ENCODE measurements around the gene ROCK2. TPM values are rescaled to one million over a fixed set of nuclear protein-coding genes. Genes with fewer than 3 reads are reported as not detected.

ROCK2 gene
- total and polyA plus RNA-seq, 2 of the 13 experiments (the other 11 are each of a cell fraction or from before 2014, with no cell fraction given), result 38.1 to 119 TPM

DNA sequence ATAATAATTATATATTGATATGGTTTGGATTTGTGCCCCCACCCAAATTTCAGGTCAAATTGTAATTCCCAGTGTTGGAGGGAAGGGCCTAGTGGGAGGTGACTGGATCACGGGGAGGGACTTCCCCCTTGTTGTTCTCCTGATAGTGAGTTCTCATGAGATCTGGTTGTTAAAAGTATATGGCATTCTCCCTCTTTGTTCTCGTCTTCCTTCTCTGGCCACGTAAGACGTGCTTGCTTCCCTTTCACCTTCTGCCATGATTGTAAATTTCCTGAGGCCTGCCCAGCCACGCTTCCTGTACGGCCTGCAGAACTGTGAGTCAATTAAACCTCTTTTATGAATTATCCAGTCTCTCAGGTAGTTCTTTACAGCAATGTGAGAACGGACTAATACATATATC, 88.3 kb downstream of the ROCK2 start:
- peaks cover 84% of the 10 kb centered on the region for H3K79me2 ChIP-seq (ENCODE audit: insufficient read depth, low read length)
- in situ Hi-C loops (cut with HindIII; ENCODE audit: extremely low pct_ligation_motif_present, low pct_unique_long_range_greater_than_20kb), result no loop called here

DNA sequence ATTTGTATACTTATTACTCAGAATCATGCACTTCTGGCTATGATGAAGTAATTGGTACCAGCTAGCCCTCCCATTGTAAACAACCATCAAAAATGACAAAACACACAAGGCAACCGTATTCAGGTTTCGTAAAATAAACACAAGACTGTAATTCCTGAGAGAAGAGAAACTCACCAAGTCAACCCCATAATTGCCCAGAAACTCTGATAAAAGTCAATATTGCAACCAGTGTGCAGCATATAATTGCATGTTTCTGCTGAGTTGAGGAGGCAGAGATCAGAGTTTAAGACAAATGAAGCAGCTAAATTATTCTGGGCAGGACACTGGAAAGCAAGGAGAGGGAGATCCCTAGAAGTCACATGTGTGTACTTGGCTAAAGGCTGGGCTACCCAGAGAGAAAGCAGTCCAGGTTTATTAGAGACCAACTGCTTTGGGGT, 90.3 kb downstream of the ROCK2 start:
- peak; percentile 63 for DNase-seq (ENCODE audit: low spot score)
- no peak overlapping the region for H3K4me3 ChIP-seq (replicated peaks in 1 of 3; ENCODE audit: insufficient read depth in 1 of 3, low read depth in 2 of 3, low read length in 3 of 3)
- H3K9ac ChIP-seq (ENCODE audit: insufficient read depth, low read depth, low read length), result no peak overlapping the region
- peak overlapping the region; percentile 30 for H3K27ac ChIP-seq (ENCODE audit: extremely low read length, insufficient read depth, low read length)
- BruUV-seq (replicated peaks), result no TSS peak
- intact Hi-C loops (cut with micrococcal nuclease; ENCODE audit: unreplicated experiment), result no loop called here
- no peaks in the 10 kb centered on the region for H3K27me3 ChIP-seq (ENCODE audit: control insufficient read depth in 1 of 2, insufficient read depth in 2 of 2, low read length in 2 of 2)
- peak; percentile 64 for FAIRE-seq
- ATAC-seq, result peak; percentile 38
- 61% methylated on average over 2 of the region's 2 CpGs for WGBS (ENCODE audit: low lambda C conversion rate)
- H4K20me1 ChIP-seq (ENCODE audit: insufficient read depth, low read length), result peaks cover 55% of the 10 kb centered on the region
- H3K4me1 ChIP-seq (ENCODE audit: insufficient read depth, low read length), result peaks cover 14% of the 10 kb centered on the region
- CTCF ChIA-PET (ENCODE audit: low intra/inter-chr PET ratio, low total read pairs), result no interaction called here
- no peaks in the 10 kb centered on the region for H3K9me3 ChIP-seq (ENCODE audit: low read length)
- 0 out of 2 replicates have a peak overlapping the region, but pooled peaks have one; percentile 11 for H3K4me2 ChIP-seq (ENCODE audit: low read depth, low read length)
- in situ Hi-C loops (cut with HindIII; ENCODE audit: extremely low pct_ligation_motif_present, low pct_unique_long_range_greater_than_20kb), result no loop called here
- H3K36me3 ChIP-seq (replicated peaks in 1 of 2; ENCODE audit: control insufficient read depth in 1 of 2, insufficient read depth in 2 of 2, low read length in 2 of 2), result peaks cover 10 to 46% of the 10 kb centered on the region in 2 experiments
- no peak overlapping the region for H2AFZ ChIP-seq (ENCODE audit: low read length)
- peaks cover 85% of the 10 kb centered on the region for H3K79me2 ChIP-seq (ENCODE audit: insufficient read depth, low read length)
- POLR2A ChIA-PET, result interaction anchor here (1.4 kb wide), 1 partner anchor 101 kb away, joined by 3 read pairs; no protein-coding TSS in a partner anchor
- TF ChIP-seq ZNF451 (CRISPR knock-in tag; IDR thresholded peaks at IDR 0.05) (no peak), EP300 (IDR thresholded peaks at IDR 0.05; ENCODE audit: low read depth in 2 of 2, low read length in 2 of 2) (0 out of 4 replicates have a peak, but pooled peaks of 1 of the 2 experiments have one; percentile 10), EP300 (CRISPR knock-in tag; IDR thresholded peaks at IDR 0.05; ENCODE audit: borderline replicate concordance) (no peak), GATAD2A (CRISPR knock-in tag; IDR thresholded peaks at IDR 0.05) (peak; percentile 81), FOSL2 (CRISPR knock-in tag; IDR thresholded peaks at IDR 0.05) (peak; percentile 29; the same call in 1 of the 2 replicates), NCOA1 (CRISPR knock-in tag; IDR thresholded peaks at IDR 0.05) (no peak), SOX13 (IDR thresholded peaks at IDR 0.05) (no peak), SOX13 (CRISPR knock-in tag; conservative IDR thresholded peaks at IDR 0.05 in 1 of 2, IDR thresholded peaks at IDR 0.05 in 1 of 2) (peak in 1 of 2 experiments; percentile 33; a peak in 1 of 4 replicates), TBX3 (IDR thresholded peaks at IDR 0.05; ENCODE audit: borderline replicate concordance) (0 out of 2 replicates have a peak, but pooled peaks have one; percentile 29)
- TF ChIP-seq, protein P1, sequence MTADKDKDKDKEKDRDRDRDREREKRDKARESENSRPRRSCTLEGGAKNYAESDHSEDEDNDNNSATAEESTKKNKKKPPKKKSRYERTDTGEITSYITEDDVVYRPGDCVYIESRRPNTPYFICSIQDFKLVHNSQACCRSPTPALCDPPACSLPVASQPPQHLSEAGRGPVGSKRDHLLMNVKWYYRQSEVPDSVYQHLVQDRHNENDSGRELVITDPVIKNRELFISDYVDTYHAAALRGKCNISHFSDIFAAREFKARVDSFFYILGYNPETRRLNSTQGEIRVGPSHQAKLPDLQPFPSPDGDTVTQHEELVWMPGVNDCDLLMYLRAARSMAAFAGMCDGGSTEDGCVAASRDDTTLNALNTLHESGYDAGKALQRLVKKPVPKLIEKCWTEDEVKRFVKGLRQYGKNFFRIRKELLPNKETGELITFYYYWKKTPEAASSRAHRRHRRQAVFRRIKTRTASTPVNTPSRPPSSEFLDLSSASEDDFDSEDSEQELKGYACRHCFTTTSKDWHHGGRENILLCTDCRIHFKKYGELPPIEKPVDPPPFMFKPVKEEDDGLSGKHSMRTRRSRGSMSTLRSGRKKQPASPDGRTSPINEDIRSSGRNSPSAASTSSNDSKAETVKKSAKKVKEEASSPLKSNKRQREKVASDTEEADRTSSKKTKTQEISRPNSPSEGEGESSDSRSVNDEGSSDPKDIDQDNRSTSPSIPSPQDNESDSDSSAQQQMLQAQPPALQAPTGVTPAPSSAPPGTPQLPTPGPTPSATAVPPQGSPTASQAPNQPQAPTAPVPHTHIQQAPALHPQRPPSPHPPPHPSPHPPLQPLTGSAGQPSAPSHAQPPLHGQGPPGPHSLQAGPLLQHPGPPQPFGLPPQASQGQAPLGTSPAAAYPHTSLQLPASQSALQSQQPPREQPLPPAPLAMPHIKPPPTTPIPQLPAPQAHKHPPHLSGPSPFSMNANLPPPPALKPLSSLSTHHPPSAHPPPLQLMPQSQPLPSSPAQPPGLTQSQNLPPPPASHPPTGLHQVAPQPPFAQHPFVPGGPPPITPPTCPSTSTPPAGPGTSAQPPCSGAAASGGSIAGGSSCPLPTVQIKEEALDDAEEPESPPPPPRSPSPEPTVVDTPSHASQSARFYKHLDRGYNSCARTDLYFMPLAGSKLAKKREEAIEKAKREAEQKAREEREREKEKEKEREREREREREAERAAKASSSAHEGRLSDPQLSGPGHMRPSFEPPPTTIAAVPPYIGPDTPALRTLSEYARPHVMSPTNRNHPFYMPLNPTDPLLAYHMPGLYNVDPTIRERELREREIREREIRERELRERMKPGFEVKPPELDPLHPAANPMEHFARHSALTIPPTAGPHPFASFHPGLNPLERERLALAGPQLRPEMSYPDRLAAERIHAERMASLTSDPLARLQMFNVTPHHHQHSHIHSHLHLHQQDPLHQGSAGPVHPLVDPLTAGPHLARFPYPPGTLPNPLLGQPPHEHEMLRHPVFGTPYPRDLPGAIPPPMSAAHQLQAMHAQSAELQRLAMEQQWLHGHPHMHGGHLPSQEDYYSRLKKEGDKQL (CRISPR knock-in tag; IDR thresholded peaks at IDR 0.05; ENCODE audit: low read depth), result peak; percentile 64; the same call in 1 of the 2 replicates
- TF ChIP-seq, protein P2, sequence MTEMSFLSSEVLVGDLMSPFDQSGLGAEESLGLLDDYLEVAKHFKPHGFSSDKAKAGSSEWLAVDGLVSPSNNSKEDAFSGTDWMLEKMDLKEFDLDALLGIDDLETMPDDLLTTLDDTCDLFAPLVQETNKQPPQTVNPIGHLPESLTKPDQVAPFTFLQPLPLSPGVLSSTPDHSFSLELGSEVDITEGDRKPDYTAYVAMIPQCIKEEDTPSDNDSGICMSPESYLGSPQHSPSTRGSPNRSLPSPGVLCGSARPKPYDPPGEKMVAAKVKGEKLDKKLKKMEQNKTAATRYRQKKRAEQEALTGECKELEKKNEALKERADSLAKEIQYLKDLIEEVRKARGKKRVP (CRISPR knock-in tag; IDR thresholded peaks at IDR 0.05), result peak in 1 of 2 experiments; percentile 35; a peak in 1 of 4 replicates

More for the DNA sequence above, 88.3 kb downstream of the ROCK2 start:
- intact Hi-C loops (cut with micrococcal nuclease; ENCODE audit: unreplicated experiment), result no loop called here
- POLR2A ChIA-PET, result no interaction called here
- no TSS peak for BruUV-seq (replicated peaks)
- Histone ChIP-seq H3K4me2 (ENCODE audit: low read depth, low read length) (no peak overlapping the region), H3K27ac (ENCODE audit: extremely low read length, insufficient read depth, low read length) (no peak overlapping the region), H3K9me3 (ENCODE audit: low read length) (no peaks in the 10 kb centered on the region), H2AFZ (ENCODE audit: low read length) (no peak overlapping the region), H4K20me1 (ENCODE audit: insufficient read depth, low read length) (peaks cover 49% of the 10 kb centered on the region), H3K4me3 (replicated peaks in 1 of 3; ENCODE audit: insufficient read depth in 1 of 3, low read depth in 2 of 3, low read length in 3 of 3) (no peak overlapping the region), H3K9ac (ENCODE audit: insufficient read depth, low read depth, low read length) (no peak overlapping the region), H3K36me3 (replicated peaks in 1 of 2; ENCODE audit: control insufficient read depth in 1 of 2, insufficient read depth in 2 of 2, low read length in 2 of 2) (peaks cover 7 to 44% of the 10 kb centered on the region in 2 experiments), H3K4me1 (ENCODE audit: insufficient read depth, low read length) (peaks cover 14% of the 10 kb centered on the region), H3K27me3 (ENCODE audit: control insufficient read depth in 1 of 2, insufficient read depth in 2 of 2, low read length in 2 of 2) (no peaks in the 10 kb centered on the region)
- WGBS (ENCODE audit: low lambda C conversion rate), result 98% methylated on average over 7 of the region's 7 CpGs
- CTCF ChIA-PET (ENCODE audit: low intra/inter-chr PET ratio, low total read pairs), result no interaction called here
- ATAC-seq, result no peak
- TF ChIP-seq SP1 (IDR thresholded peaks at IDR 0.05) (no peak), SP1 (CRISPR knock-in tag; IDR thresholded peaks at IDR 0.05) (no peak), ZNF790 (CRISPR knock-in tag; IDR thresholded peaks at IDR 0.05; ENCODE audit: borderline replicate concordance) (no peak), RBM22 (optimal IDR thresholded peaks at IDR 0.05; ENCODE audit: low read length) (peak; percentile 74)
- DNase-seq (ENCODE audit: low spot score), result no peak
- FAIRE-seq, result no peak

All from HepG2 (cell line).